T-cell (primary cell): ENCODE measurements around the gene PBX4. TPM values are rescaled to one million over a fixed set of nuclear protein-coding genes. Genes with fewer than 3 reads are reported as not detected.

ENCODE experiments used
- ATAC-seq, 4 experiments: fragments of 200-7000 bp in 3 of 4; fragments of 150-1000 bp in 1 of 4; cut with Tn5 transposase; replicated peaks in 1 of 4; 1 replicate in 3 of 4; 2 replicates in 1 of 4; pipeline ENCODE4 v1.10.0; 2021; ENCODE audit warnings: moderate library complexity in 3 of 4, mild to moderate bottlenecking in 2 of 4, moderate number of reproducible peaks in 1 of 4
- CTCF ChIA-PET, 2 donors: fragments of 300-600 bp; sonication (Branson Sonifier 250); formaldehyde crosslinking; loops; one replicate each; lab custom pipeline; 2022; ENCODE audit warnings: antibody characterized with exemption in 2 of 2; lab: Charles Lee
- POLR2A ChIA-PET, 2 donors: fragments of 300-600 bp; sonication (Branson Sonifier 250); formaldehyde crosslinking; loops; one replicate each; lab custom pipeline; 2022; ENCODE audit warnings: antibody characterized with exemption in 2 of 2; lab: Charles Lee
- DNase-seq, 35 experiments: peaks; one replicate each; pipeline versions ENCODE4 v3.0.0 to v3.0.0-alpha.2; 2013 to 2023
- H3K27ac ChIP-seq: one replicate; pipeline ENCODE4 v1.5.1; 2013; ENCODE audit warnings: low read length
- H3K27me3 ChIP-seq, 2 experiments: replicated peaks in 1 of 2; 1 replicate in 1 of 2; 2 replicates in 1 of 2; pipeline versions ENCODE4 v1.6.1 to v1.7.0; 2013; ENCODE audit warnings: low read length in 1 of 2, mixed read lengths in 1 of 2; ENCODE audit not compliant: control insufficient read depth in 2 of 2, insufficient read depth in 2 of 2; ENCODE audit errors: extremely low read depth in 1 of 2
- H3K36me3 ChIP-seq, 2 donors: 1 replicate in 1 of 2; 2 replicates in 1 of 2; pipeline versions ENCODE4 v1.6.1 to v1.7.0; 2013; ENCODE audit warnings: low read length in 1 of 2; ENCODE audit not compliant: control insufficient read depth in 2 of 2, insufficient read depth in 1 of 2; ENCODE audit errors: extremely low read depth in 1 of 2
- H3K4me1 ChIP-seq, 2 experiments: 1 replicate in 1 of 2; 2 replicates in 1 of 2; pipeline versions ENCODE4 v1.6.1 to v1.7.0; 2013; ENCODE audit warnings: low read length in 2 of 2, mixed read lengths in 1 of 2; ENCODE audit not compliant: insufficient read depth in 2 of 2, control insufficient read depth in 1 of 2; ENCODE audit errors: extremely low read depth in 1 of 2
- H3K4me3 ChIP-seq, 2 donors: 1 replicate in 1 of 2; 2 replicates in 1 of 2; pipeline versions ENCODE4 v1.5.1 to v1.7.0; 2013; ENCODE audit warnings: mild to moderate bottlenecking in 2 of 2, low read length in 1 of 2, moderate library complexity in 1 of 2; ENCODE audit not compliant: control insufficient read depth in 1 of 2; ENCODE audit errors: extremely low read depth in 1 of 2
- H3K9me3 ChIP-seq: 2 replicates; pipeline ENCODE4 v1.7.0; 2013
- H3K27ac Mint-ChIP-seq, 2 donors: one replicate each; pipeline ENCODE4 v1.8.0; 2020 to 2021; ENCODE audit warnings: mild to moderate bottlenecking in 2 of 2, mixed read lengths in 2 of 2
- H3K27me3 Mint-ChIP-seq, 2 donors: one replicate each; pipeline ENCODE4 v1.8.0; 2021 to 2022; ENCODE audit warnings: mixed read lengths in 2 of 2
- H3K36me3 Mint-ChIP-seq: one replicate; pipeline ENCODE4 v1.8.0; 2021; ENCODE audit warnings: mixed read lengths
- H3K4me1 Mint-ChIP-seq, 3 donors: one replicate each; pipeline ENCODE4 v1.8.0; 2020 to 2022; ENCODE audit warnings: mixed read lengths in 3 of 3, mild to moderate bottlenecking in 1 of 3
- H3K4me3 Mint-ChIP-seq, 3 donors: one replicate each; pipeline ENCODE4 v1.8.0; 2020 to 2022; ENCODE audit warnings: mild to moderate bottlenecking in 3 of 3, mixed read lengths in 3 of 3, moderate library complexity in 3 of 3
- H3K9me3 Mint-ChIP-seq, 3 donors: one replicate each; pipeline ENCODE4 v1.8.0; 2020 to 2022; ENCODE audit warnings: mixed read lengths in 3 of 3
- WGBS: methylation state at CpG from one replicate; pipeline ENCODE4 v1.1.5; 2013; ENCODE audit warnings: missing lambda C conversion rate; ENCODE audit not compliant: insufficient coverage; 5-methylcytosine and 5-hydroxymethylcytosine counted together
- total RNA-seq, 35 experiments: library from RNA in 6 of 35; stranded (reverse) in 6 of 35; fragments of 120-200 nt in 1 of 35; gene quantifications; one replicate each; pipeline versions ENCODE4 v1.2.1 to v1.2.4 and lab custom pipeline; 2013 to 2026

Gene PBX4
- total RNA-seq, 5 donors from 2014 or later (not counting 1 experiment from before 2014, with no cell fraction given), result 40.9 to 48.3 (median 42.7) TPM

DNA sequence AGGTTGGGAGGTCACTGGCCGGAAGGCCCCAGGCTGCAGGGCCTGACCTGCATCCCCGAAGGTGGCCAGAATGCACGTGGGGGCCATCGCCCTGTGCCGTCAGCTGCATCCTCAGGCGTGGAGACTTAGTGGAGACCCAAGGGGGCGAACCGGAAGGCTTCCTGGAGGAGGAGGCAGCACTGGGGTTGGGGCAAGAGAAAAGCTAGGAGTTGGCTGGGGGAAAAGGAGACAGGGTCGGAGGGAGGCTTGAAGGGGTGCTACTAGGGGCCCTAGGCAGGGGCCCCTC lies 91.2 kb downstream of the PBX4 start:
- H3K4me1 Mint-ChIP-seq, result peaks cover 11 to 14% (median 11%) of the 10 kb centered on the region in 3 donors
- DNase-seq (no peak), ATAC-seq (no peak)
- H3K36me3 Mint-ChIP-seq, result peaks cover 3% of the 10 kb centered on the region
- Histone ChIP-seq H3K4me1 (peaks cover 0 to 13% of the 10 kb centered on the region in 2 experiments), H3K4me3 (no peak overlapping the region), H3K9me3 (no peaks in the 10 kb centered on the region), H3K36me3 (peaks cover 17 to 43% of the 10 kb centered on the region in 2 donors), H3K27me3 (no peaks in the 10 kb centered on the region), H3K27ac (no peak overlapping the region)
- H3K27ac Mint-ChIP-seq, result no peak overlapping the region
- no peaks in the 10 kb centered on the region for H3K9me3 Mint-ChIP-seq
- ChIA-PET POLR2A (no interaction called here), CTCF (no interaction called here)
- WGBS, result 98% methylated on average over 8 of the region's 9 CpGs
- no peak overlapping the region for H3K4me3 Mint-ChIP-seq
- no peaks in the 10 kb centered on the region for H3K27me3 Mint-ChIP-seq

DNA sequence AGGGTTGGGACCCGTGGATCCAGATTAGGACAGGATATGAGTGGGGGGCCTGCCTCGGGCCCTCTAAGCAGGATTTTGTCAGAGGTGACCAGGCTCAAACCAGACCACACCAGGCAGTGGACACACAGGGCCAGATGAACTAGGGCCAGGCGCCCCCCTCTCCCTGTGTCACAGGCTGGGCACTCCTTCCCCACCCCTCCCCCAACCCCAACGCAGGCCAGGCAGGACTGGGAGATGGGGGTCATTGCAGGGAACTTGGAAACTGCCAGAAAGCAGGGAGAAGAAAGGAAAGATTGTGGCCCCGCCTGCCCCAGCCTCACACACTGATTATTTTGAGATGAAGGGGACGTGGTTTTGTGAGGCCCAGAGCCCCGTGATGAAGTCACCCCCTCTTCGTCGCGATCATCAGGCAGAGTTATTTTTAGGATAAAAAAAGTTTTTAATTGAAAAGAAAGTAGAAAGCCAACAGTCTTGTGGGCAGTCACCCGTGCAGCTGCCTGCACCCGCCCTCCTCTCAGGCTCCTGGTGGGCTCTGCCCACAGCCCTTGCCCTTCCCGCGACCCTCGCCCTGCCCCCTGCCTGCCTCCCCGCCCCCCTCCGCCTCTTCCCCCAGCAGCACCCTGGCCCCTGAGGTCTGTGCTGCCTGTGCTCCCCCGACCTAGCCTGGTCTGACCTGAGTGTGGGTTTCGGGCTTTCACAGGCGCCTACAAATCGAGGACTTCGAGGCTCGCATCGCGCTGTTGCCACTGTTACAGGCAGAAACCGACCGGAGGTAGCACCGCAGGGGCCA lies 91.7 kb downstream of the PBX4 start:
- ATAC-seq, result no peak
- peaks cover 17 to 43% of the 10 kb centered on the region in 2 donors for H3K36me3 ChIP-seq
- no peak overlapping the region for H3K4me3 ChIP-seq
- peak overlapping the region in 1 of 2 donors; percentile 16 for H3K27ac Mint-ChIP-seq
- 75% methylated on average over 16 of the region's 28 CpGs for WGBS
- H3K9me3 Mint-ChIP-seq, result no peaks in the 10 kb centered on the region
- no peaks in the 10 kb centered on the region for H3K27me3 Mint-ChIP-seq
- no peaks in the 10 kb centered on the region for H3K27me3 ChIP-seq
- no peak overlapping the region for H3K27ac ChIP-seq
- peaks cover 3% of the 10 kb centered on the region for H3K36me3 Mint-ChIP-seq
- H3K9me3 ChIP-seq, result no peaks in the 10 kb centered on the region
- peaks cover 6 to 9% (median 7%) of the 10 kb centered on the region in 3 donors for H3K4me1 Mint-ChIP-seq
- no peak overlapping the region for H3K4me3 Mint-ChIP-seq
- DNase-seq, result no peak
- ChIA-PET CTCF (no interaction called here), POLR2A (no interaction called here)
- peaks cover 0 to 8% of the 10 kb centered on the region in 2 experiments for H3K4me1 ChIP-seq

DNA sequence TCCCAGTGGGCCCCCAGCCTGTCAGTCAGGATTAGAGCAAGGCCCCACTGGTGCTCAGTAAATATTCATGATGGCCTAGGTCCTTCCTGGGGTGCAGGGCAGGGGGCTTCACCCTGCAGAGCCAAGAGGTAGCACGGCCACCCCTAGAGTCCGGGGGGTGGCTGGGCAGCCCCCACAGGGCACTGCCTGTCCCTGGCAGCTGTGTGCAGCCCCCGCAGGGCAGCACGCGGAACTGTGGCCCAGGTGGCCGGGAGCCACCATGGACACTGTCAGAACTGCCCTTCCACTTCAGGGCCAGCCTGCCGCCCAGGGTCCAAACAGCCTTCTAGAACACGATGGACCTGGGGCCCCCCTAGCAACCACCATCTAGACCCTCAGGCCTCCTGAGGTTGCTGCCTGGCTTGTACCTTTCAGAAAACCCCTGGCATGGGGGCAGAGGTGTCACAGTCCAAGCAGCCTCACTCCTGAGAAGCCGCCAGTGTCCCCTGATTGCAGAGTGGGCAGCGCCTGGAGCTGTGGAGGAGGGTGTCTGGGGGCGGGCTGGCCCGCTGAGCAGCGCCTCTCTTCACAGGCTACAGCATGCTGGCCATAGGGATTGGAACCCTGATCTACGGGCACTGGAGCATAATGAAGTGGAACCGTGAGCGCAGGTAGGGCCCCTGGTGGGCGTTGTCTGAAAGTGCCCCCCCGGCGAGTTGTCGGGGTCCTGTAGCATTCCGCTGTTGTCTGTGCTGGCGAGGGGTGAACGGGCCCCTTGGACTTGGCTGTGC lies 92.7 kb downstream of the PBX4 start:
- ChIA-PET CTCF (no interaction called here), POLR2A (no interaction called here)
- peaks cover 9 to 13% (median 11%) of the 10 kb centered on the region in 3 donors for H3K4me1 Mint-ChIP-seq
- peaks cover 17 to 43% of the 10 kb centered on the region in 2 donors for H3K36me3 ChIP-seq
- H3K9me3 Mint-ChIP-seq, result no peaks in the 10 kb centered on the region
- H3K4me3 ChIP-seq, result no peak overlapping the region
- peak overlapping the region in 1 of 2 donors; percentile 16 for H3K27ac Mint-ChIP-seq
- no peaks in the 10 kb centered on the region for H3K27me3 Mint-ChIP-seq
- no peak overlapping the region for H3K4me3 Mint-ChIP-seq
- DNase-seq, result no peak
- 96% methylated on average over 18 of the region's 23 CpGs for WGBS
- ATAC-seq, result no peak
- H3K4me1 ChIP-seq, result peaks cover 0 to 10% of the 10 kb centered on the region in 2 experiments
- no peak overlapping the region for H3K27ac ChIP-seq
- H3K27me3 ChIP-seq, result no peaks in the 10 kb centered on the region
- H3K9me3 ChIP-seq, result no peaks in the 10 kb centered on the region
- peaks cover 6% of the 10 kb centered on the region for H3K36me3 Mint-ChIP-seq

DNA sequence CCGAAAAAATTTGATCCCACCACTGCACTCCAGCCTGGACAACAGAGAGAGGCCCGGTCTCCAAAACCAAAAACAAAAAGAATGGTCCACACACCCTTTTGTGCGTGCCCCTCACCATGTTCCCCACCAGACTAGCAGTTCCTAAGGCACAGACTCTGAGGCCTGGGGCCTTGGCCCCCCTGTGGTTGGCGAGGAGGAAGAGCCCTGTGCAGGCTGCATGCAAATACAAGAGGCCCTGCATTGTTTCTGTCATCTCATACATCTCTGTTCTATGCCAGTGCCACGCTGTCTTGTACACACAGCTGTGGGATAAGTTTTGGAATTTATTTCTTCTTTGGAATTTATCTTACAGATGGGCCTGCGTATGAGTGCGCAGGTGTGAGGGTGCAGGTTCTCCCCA lies 94.4 kb downstream of the PBX4 start:
- CTCF ChIA-PET, result interaction anchor here in 1 of 2 donors (0.6 kb wide), 1 partner anchor 165 kb away, joined by 3 read pairs; no protein-coding TSS in a partner anchor
- no peaks in the 10 kb centered on the region for H3K9me3 ChIP-seq
- H3K4me3 ChIP-seq, result no peak overlapping the region
- H3K27ac ChIP-seq, result no peak overlapping the region
- POLR2A ChIA-PET, result no interaction called here
- no peaks in the 10 kb centered on the region for H3K9me3 Mint-ChIP-seq
- DNase-seq (no peak), ATAC-seq (no peak)
- H3K27me3 Mint-ChIP-seq, result no peaks in the 10 kb centered on the region
- H3K36me3 ChIP-seq, result peaks cover 22 to 53% of the 10 kb centered on the region in 2 donors
- H3K4me1 ChIP-seq, result peaks cover 0 to 19% of the 10 kb centered on the region in 2 experiments
- peaks cover 14% of the 10 kb centered on the region for H3K36me3 Mint-ChIP-seq
- no peak overlapping the region for H3K4me3 Mint-ChIP-seq
- H3K27me3 ChIP-seq, result no peaks in the 10 kb centered on the region
- no peak overlapping the region for H3K27ac Mint-ChIP-seq
- WGBS, result 92% methylated on average over 5 of the region's 7 CpGs
- peaks cover 25 to 28% (median 26%) of the 10 kb centered on the region in 3 donors for H3K4me1 Mint-ChIP-seq

DNA sequence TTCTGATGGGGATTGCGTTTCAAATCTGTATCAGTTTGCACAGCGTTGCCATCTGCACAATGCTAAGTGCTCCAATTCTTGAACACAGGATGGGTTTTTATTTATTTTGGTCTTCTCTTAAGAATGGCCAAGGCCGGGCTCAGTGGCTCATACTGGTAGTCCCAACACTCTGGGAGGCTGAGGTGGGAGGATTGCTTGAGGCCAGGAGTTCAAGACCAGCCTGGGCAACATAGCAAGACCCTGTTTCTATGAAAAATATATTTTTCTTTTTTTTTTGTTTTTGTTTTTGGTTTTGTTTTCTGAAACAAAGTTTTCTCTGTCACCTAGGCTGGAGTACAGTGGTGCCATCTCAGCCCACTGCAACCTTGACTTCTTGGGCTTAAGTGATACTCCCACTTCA lies 95.3 kb downstream of the PBX4 start:
- ChIA-PET POLR2A (no interaction called here), CTCF (no interaction called here)
- Mint-ChIP-seq H3K27me3 (no peaks in the 10 kb centered on the region), H3K4me1 (peaks cover 26 to 31% (median 26%) of the 10 kb centered on the region in 3 donors), H3K36me3 (peaks cover 15% of the 10 kb centered on the region), H3K9me3 (no peaks in the 10 kb centered on the region), H3K4me3 (no peak overlapping the region), H3K27ac (no peak overlapping the region)
- no peak for ATAC-seq
- H3K9me3 ChIP-seq, result no peaks in the 10 kb centered on the region
- WGBS, result 100% methylated on average over 2 of the region's 3 CpGs
- H3K36me3 ChIP-seq, result peaks cover 21 to 48% of the 10 kb centered on the region in 2 donors
- peaks cover 0 to 24% of the 10 kb centered on the region in 2 experiments for H3K4me1 ChIP-seq
- no peak for DNase-seq
- H3K27me3 ChIP-seq, result no peaks in the 10 kb centered on the region
- H3K27ac ChIP-seq, result no peak overlapping the region
- no peak overlapping the region for H3K4me3 ChIP-seq

DNA sequence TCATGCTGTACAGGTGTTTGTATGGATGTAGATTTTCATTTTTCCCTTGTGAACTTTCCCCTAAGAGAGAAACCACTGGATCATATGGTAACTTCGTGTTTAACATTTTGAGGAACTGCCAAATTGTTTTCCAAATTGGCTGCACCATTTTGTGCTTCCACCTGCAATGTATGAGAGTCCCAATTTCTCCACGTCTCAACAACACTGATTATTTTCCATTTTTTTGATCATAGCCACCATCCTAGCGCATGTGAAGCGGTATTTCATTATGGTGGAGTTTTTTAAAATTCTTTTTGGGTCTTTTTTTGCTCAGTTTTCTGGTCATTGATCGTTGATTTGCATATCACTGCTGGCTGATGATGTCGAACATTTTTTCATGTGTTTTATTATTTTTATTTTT lies 97.5 kb downstream of the PBX4 start:
- ChIA-PET CTCF (no interaction called here), POLR2A (no interaction called here)
- no peak overlapping the region for H3K27ac ChIP-seq
- no peaks in the 10 kb centered on the region for H3K27me3 ChIP-seq
- Mint-ChIP-seq H3K36me3 (peaks cover 15% of the 10 kb centered on the region), H3K27ac (no peak overlapping the region), H3K4me3 (no peak overlapping the region), H3K27me3 (no peaks in the 10 kb centered on the region), H3K9me3 (no peaks in the 10 kb centered on the region), H3K4me1 (peaks cover 35 to 50% (median 39%) of the 10 kb centered on the region in 3 donors)
- 40% methylated on average over 1 of the region's 6 CpGs for WGBS
- H3K4me1 ChIP-seq, result peaks cover 4 to 44% of the 10 kb centered on the region in 2 experiments
- H3K9me3 ChIP-seq, result no peaks in the 10 kb centered on the region
- DNase-seq, result no peak
- peaks cover 13 to 26% of the 10 kb centered on the region in 2 donors for H3K36me3 ChIP-seq
- ATAC-seq, result no peak
- no peak overlapping the region for H3K4me3 ChIP-seq
